ENCODE data around the gene GFI1B. TPM values are rescaled to one million over a fixed set of nuclear protein-coding genes. Genes with fewer than 3 reads are reported as not detected.
A peak's percentile ranks its signal among the peaks of the same experiment; 100 is the strongest.
"Not testable (repeated sequence)": the region's sequence is repeated elsewhere in the genome, so short reads cannot be mapped to it uniquely, and the experiment has no call there.

The GFI1B gene
- total and polyA plus RNA-seq, 2 donors (not counting 1 experiment from before 2014, with no cell fraction given), result under 0.01 to 0.06 TPM

GRCh38 chr9:133037775-133038515 lies 59.5 kb downstream of the GFI1B start:
- TF ChIP-seq EZH2 (IDR thresholded peaks at IDR 0.05; ENCODE audit: low read length, missing control alignments), result no peak
- TF ChIP-seq CTCF (conservative IDR thresholded peaks at IDR 0.05 in 1 of 2, IDR thresholded peaks at IDR 0.05 in 1 of 2; ENCODE audit: low read depth in 1 of 2, low read length in 2 of 2), result no peak
- no peak overlapping the region for H2AFZ ChIP-seq (ENCODE audit: low read length)
- no peaks in the 10 kb centered on the region for H4K20me1 ChIP-seq (ENCODE audit: control insufficient read depth, extremely low read depth, insufficient read depth, low read length)
- no peak for DNase-seq (ENCODE audit: low read depth in 2 of 2)
- H3K4me3 ChIP-seq (replicated peaks in 1 of 4; ENCODE audit: control extremely low read depth in 1 of 4, insufficient read depth in 1 of 4, low read depth in 3 of 4, low read length in 4 of 4), result no peak overlapping the region
- H3K79me2 ChIP-seq (ENCODE audit: control insufficient read depth, insufficient read depth, low read length), result peaks cover 35% of the 10 kb centered on the region
- no peak overlapping the region for H3K4me2 ChIP-seq (ENCODE audit: extremely low read depth, insufficient read depth, low read length)
- H3K4me1 ChIP-seq (ENCODE audit: control insufficient read depth, extremely low read depth, insufficient read depth, low read length), result no peaks in the 10 kb centered on the region
- H3K36me3 ChIP-seq (ENCODE audit: control insufficient read depth, insufficient read depth, low read length), result peaks cover 4% of the 10 kb centered on the region
- H3K27ac ChIP-seq (ENCODE audit: insufficient read depth, low read length), result no peak overlapping the region
- no peaks in the 10 kb centered on the region for H3K9me3 ChIP-seq (ENCODE audit: control insufficient read depth, insufficient read depth, low read depth, low read length)
- no peaks in the 10 kb centered on the region for H3K27me3 ChIP-seq (ENCODE audit: control insufficient read depth, insufficient read depth, low read length)
- H3K9ac ChIP-seq (ENCODE audit: insufficient read depth, low read length), result no peak overlapping the region

DNA sequence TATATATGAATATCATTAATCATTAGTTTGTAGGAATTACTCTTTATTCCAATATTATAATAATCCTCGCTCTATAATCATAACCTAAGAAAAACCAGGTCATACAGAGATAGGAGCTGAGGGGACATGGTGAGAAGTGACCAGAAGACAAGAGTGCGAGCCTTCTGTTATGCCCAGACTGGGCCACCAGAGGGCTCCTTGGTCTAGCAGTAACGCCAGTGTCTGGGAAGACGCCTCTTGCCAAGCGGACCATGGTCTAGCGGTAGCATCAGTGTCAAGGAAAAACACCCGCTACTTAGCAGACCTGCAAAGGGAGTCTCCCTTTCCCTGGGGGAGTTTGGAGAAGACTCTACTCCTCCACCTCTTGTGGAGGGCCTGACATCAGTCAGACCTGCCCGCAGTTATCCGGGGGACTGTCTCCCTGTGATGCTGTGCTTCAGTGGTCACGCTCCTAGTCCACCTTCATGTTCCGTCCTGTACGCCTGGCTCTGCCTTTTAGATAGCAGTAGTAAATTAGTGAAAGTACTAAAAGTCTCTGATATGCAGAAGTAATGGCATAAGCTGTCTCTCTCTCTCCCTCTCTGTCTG lies 62.5 kb downstream of the GFI1B start:
- H3K4me1 ChIP-seq (ENCODE audit: control insufficient read depth, extremely low read depth, insufficient read depth, low read length); H2AFZ ChIP-seq (ENCODE audit: low read length); H3K4me3 ChIP-seq (replicated peaks in 1 of 4; ENCODE audit: control extremely low read depth in 1 of 4, insufficient read depth in 1 of 4, low read depth in 3 of 4, low read length in 4 of 4); H4K20me1 ChIP-seq (ENCODE audit: control insufficient read depth, extremely low read depth, insufficient read depth, low read length); H3K9ac ChIP-seq (ENCODE audit: insufficient read depth, low read length); H3K79me2 ChIP-seq (ENCODE audit: control insufficient read depth, insufficient read depth, low read length); H3K4me2 ChIP-seq (ENCODE audit: extremely low read depth, insufficient read depth, low read length); H3K27me3 ChIP-seq (ENCODE audit: control insufficient read depth, insufficient read depth, low read length); H3K9me3 ChIP-seq (ENCODE audit: control insufficient read depth, insufficient read depth, low read depth, low read length); H3K27ac ChIP-seq (ENCODE audit: insufficient read depth, low read length): not testable (repeated sequence)
- peak; percentile 36 to 56 for DNase-seq (ENCODE audit: low read depth in 2 of 2)
- peaks cover 12% of the 10 kb centered on the region for H3K36me3 ChIP-seq (ENCODE audit: control insufficient read depth, insufficient read depth, low read length)
- TF ChIP-seq CTCF (conservative IDR thresholded peaks at IDR 0.05 in 1 of 2, IDR thresholded peaks at IDR 0.05 in 1 of 2; ENCODE audit: low read depth in 1 of 2, low read length in 2 of 2), result peak; percentile 52 to 59

Other genes starting within 250 kb of the GFI1B start
- 0.17 and 0.26 TPM in 2 replicates for gene AK8, start 100.4 kb upstream of the GFI1B start, total RNA-seq
- gene AK8, start 100.4 kb upstream of the GFI1B start, polyA plus RNA-seq, result 0.25 and 0.50 TPM in 2 replicates
- 3.1 and 4.3 TPM in 2 replicates for gene SPACA9, start 99.8 kb upstream of the GFI1B start, total RNA-seq
- 3.9 and 4.4 TPM in 2 replicates for gene SPACA9, start 99.8 kb upstream of the GFI1B start, polyA plus RNA-seq
- 32.1 and 41.5 TPM in 2 replicates for gene TSC1, start 34.1 kb upstream of the GFI1B start, total RNA-seq
- gene TSC1, start 34.1 kb upstream of the GFI1B start, polyA plus RNA-seq, result 43.4 and 48.0 TPM in 2 replicates
- gene GTF3C5, start 52.3 kb downstream of the GFI1B start, total RNA-seq, result 32.4 TPM in 2 replicates
- 32.2 and 44.1 TPM in 2 replicates for gene GTF3C5, start 52.3 kb downstream of the GFI1B start, polyA plus RNA-seq
- gene CEL, start 83.3 kb downstream of the GFI1B start, total RNA-seq, result under 0.01 and 0.33 TPM in 2 replicates
- gene CEL, start 83.3 kb downstream of the GFI1B start, polyA plus RNA-seq, result 0.12 and 0.19 TPM in 2 replicates
- 16.2 and 23.6 TPM in 2 replicates for gene RALGDS, start 142.5 kb downstream of the GFI1B start, total RNA-seq
- gene RALGDS, start 142.5 kb downstream of the GFI1B start, polyA plus RNA-seq, result 16.6 and 22.4 TPM in 2 replicates
- gene GBGT1, start 185.2 kb downstream of the GFI1B start, total RNA-seq, result 3.3 and 4.1 TPM in 2 replicates
- gene GBGT1, start 185.2 kb downstream of the GFI1B start, polyA plus RNA-seq, result 0.86 and 2.6 TPM in 2 replicates
- gene OBP2B, start 230.6 kb downstream of the GFI1B start, total RNA-seq, result not detected in 2 replicates
- not detected in 2 replicates for gene OBP2B, start 230.6 kb downstream of the GFI1B start, polyA plus RNA-seq

All from fibroblast of lung (primary cell).